Astrocyte (in vitro differentiated cells and primary cell): ENCODE measurements around the gene TMEM179.

Experiments
- EZH2 ChIP-seq: IDR thresholded peaks from 2 replicates; pipeline ENCODE4 v1.6.1; 2012; ENCODE audit warnings: mild to moderate bottlenecking, low read length, inconsistent platforms; ENCODE audit not compliant: insufficient read depth
- TF ChIP-seq, protein P1 (sequence below): IDR thresholded peaks from 2 replicates; pipeline ENCODE4 v1.5.1; 2011; ENCODE audit warnings: low read depth, mild to moderate bottlenecking, inconsistent platforms, low read length, moderate library complexity; ENCODE audit not compliant: insufficient read depth

- TF ChIP-seq, protein P1, sequence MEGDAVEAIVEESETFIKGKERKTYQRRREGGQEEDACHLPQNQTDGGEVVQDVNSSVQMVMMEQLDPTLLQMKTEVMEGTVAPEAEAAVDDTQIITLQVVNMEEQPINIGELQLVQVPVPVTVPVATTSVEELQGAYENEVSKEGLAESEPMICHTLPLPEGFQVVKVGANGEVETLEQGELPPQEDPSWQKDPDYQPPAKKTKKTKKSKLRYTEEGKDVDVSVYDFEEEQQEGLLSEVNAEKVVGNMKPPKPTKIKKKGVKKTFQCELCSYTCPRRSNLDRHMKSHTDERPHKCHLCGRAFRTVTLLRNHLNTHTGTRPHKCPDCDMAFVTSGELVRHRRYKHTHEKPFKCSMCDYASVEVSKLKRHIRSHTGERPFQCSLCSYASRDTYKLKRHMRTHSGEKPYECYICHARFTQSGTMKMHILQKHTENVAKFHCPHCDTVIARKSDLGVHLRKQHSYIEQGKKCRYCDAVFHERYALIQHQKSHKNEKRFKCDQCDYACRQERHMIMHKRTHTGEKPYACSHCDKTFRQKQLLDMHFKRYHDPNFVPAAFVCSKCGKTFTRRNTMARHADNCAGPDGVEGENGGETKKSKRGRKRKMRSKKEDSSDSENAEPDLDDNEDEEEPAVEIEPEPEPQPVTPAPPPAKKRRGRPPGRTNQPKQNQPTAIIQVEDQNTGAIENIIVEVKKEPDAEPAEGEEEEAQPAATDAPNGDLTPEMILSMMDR, result no peak
- TF ChIP-seq EZH2, result no peak
These were observed 51.1 kb downstream of the TMEM179 start for GRCh38 chr14:104553166-104554087.
